HG02852 (cell line): Measurements from ENCODE around the gene UNC45A.
"Not testable (repeated sequence)": the region's sequence is repeated elsewhere in the genome, so short reads cannot be mapped to it uniquely, and the experiment has no call there.

Experiments used
- ATAC-seq: cut with Tn5 transposase; IDR thresholded peaks from one replicate; pipeline ENCODE4 v1.9.1; 2021; ENCODE audit warnings: mild to moderate bottlenecking, moderate library complexity; ENCODE audit not compliant: unreplicated experiment

UNC45A gene

GRCh38 chr15:90917569-90917968 is 17.5 kb upstream of the UNC45A start:
- no peak for ATAC-seq

DNA sequence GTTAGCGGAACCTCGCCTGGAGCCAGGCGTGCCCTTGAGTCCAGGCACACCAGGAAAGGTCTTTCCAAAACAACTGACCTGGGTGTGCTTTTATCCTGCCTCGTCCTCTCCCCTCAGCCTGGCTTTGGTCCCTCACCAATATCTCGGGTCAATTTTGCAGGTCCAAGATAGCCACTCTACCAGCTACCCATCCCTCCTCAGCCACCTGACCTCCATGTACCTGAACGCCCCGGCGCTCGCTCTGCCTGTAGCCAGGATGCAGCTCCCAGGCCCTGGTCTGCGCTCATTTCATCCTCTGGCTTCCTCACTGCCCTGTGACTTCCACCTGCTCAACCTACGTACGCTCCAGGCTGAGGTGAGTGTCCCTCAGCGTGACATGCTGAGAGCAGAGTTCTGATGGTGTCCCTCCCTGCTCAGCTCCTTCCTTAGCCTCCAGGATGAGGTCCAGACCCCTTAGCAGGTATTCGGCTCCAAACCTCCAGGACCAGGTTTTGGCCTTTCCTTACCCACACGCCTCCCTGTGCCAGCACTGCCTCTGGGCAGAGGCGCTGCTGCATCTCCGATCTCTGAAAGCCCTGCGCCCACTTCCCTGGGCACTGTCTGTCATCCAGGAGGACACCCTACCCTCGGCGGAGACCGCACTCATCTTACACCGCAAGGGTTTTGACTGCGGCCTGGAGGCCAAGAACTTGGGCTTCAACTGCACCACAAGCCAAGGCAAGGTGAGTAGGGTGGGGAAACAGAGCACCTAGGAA is 16.9 kb upstream of the UNC45A start:
- ATAC-seq = no peak

DNA sequence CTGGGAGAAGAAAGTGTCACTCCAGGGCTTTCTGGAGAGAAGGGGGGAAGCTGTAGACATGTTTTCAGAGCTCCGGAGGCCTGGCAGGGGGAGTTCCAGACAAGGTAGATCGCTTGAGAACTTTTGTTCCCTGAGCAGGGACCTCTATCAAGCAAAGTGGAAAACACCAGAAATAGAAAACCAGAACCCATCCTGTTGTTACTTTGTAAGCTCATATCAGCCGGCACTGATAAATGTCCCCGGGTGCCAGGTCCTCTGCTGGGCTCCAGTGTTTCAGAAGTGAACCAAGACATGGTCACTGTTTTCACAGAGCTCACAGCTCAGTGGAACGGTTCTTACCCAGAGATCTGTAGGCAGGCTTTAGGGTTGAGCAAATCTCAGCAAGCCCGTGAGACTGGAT is 16.2 kb upstream of the UNC45A start:
- no peak for ATAC-seq

DNA sequence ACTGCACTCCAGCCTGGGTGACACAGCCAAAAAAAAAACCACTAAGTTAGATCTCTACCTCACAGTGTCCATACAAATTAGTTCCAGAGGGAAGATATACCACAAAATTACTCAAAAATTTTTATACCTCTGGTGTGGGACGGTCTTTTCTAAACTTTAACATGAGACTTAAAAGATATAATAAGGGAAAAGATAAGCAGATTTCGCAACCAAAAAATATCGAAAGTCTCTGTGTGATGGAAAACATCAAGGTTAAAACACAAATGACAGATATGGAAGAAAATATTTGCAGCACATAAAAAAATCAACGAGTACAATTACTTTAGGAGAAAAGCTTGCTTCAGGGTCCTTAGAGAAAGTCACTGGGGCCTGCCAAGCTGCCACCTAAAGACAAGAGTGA is 13.2 kb upstream of the UNC45A start:
- no peak for ATAC-seq

- peak; percentile 74 for ATAC-seq
These were observed 12.3 kb upstream of the UNC45A start for GRCh38 chr15:90922712-90923322.

DNA sequence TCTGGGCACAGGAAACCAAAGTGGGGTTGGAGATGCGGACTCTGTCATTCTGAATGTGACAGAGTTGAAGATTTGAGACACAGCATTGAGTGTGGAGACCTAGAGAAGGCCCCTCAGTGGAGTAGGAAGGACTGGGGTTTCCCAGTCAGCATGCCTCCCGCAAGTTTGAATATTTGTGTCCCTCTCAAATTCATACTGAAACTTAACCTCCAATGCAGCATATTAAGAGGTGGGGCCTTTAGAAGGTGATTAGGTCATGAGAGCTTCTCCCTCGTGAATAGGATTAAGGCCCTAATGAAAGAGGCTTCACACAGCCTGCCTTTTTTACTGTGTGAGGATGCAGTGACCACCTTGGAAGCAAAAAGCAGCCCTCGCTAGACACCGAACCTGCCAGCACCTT is 10.7 kb upstream of the UNC45A start:
- peak; percentile 72 for ATAC-seq

- not testable (repeated sequence) for ATAC-seq
These were observed 8.3 kb upstream of the UNC45A start for GRCh38 chr15:90926766-90927165.

GRCh38 chr15:90928106-90928505 is 7.0 kb upstream of the UNC45A start:
- ATAC-seq = not testable (repeated sequence)

DNA sequence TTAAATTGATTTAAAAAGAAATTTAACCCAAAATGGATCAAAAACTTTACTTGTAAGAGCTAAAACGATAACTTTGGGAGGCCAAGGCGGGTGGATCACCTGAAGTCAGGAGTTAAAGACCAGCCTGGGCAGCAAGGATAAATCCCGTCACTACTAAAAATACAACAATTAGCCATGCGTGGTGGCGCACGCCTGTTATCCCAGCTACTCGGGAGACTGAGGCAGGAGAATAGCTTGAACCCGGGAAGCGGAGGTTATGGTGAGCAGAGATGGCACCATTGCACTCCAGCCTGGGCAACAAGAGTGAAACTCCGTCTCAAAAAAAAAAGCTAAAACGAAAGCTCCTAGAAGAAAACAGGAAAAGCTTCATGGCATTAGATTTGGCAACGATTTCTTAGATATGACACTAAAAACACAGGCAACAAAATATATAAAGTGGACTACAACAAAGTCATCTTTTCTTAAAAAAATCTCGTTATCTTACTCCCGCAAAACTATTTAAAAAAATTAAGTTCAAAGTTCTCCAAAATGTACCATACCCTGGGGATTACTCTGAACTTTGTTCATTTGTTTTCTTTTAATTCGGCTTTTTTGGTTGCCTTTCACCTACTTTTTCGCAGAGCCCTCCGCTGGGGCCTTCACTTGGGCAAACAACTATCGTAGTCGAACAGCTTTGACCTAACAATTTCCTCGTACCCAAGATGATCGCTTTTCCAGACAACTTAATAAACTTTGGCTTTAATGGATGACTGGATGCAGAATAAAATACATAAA is 5.7 kb upstream of the UNC45A start:
- no peak for ATAC-seq

DNA sequence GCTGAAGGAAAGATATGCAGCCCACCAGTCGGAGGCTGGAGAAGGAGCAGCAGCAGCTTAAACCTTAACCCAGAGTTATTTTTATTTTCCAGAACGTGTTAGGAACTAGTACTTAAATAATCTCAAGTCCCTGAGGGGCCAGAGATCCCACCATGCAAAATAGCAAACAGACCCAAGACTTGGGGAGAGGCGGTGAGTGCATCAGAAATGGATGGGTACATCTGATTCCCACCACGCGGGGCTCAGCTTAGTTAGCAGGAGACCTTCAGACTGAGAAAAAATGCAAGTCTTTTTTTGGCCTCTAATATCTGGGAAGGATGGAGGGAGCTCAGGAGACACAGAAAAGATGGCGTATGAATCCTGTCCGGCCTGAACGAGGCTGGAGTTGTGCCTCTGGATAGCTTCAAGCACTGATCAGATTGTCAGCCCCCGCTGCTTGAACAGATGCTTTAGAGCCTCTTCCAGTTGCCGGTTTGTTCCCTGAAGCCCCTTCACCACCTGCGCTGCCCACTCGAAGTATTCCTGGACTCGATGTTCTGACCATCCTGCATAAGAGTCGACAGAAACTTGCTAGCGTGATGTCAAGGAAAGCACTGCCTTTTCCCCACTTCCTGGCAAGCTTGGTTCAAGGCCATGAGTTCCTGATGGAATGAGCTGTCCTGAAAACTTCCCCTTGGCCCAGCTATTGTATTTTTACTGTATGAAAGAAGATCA is 4.1 kb upstream of the UNC45A start:
- no peak for ATAC-seq

- no peak for ATAC-seq
These were observed 3.6 kb upstream of the UNC45A start for GRCh38 chr15:90931575-90931827.

DNA sequence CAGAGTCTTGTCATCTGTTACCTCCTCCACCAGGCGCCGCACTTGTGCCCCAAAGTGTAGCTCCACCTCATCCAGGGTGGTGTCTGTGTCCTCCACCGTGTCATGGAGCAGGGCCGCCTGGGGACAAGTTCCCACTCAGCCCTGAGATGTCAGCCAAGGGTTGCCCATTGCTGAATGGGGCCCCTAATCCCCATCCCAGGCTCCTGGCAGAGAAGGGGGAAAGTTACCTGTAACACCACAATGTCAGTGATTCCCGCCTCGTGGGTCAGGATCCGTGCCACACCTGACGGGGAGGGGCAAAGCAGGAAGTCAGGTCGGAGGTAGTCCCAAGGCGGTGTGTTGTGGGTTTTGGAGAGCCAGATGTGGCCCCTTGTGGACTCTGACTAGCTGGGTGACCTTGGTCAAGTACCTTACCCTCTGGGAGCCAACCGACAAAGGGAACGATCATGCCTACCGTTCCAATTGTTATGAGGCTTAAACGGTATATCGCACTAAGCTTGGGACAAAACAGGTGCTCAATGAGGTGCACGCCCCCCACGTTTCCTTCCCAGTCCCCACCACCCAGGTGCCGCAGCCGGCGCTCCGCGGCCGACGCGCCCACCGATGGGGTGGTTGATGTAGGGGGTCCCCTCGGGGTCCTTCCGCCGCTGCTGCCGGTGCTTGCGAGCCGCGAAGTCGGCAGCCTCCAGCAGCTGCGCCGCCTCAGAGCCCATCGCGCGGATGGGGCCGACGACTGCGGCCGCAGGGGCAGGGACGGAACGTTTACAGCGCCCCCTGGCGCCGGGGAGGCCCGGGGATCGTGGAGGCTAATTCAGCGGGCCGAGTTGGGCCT is 3.0 kb upstream of the UNC45A start, which contains the start of gene HDDC3:
Gene HDDC3, minus strand, starts transcription at position 722 of the 832 bp plus-strand sequence. Its CDS starts 9 bp downstream, at position 713.
- peak; percentile 37 for ATAC-seq

DNA sequence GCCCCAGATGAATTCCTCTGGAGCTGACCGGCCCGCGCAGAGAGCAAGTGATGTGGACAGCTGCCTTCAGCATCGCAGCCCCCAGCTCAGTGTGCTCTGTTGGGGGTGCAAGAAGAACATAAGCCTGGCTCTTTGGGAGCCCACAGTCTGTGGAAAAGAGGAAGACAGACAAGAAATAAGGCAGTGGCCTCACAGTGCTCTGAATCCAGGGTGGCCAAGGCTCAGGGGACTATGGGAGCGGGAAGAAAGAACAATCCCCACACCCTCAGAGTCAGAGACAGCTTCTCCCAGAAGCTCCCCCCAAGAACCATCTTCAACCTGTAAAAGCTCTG is 2.5 kb upstream of the UNC45A start:
- ATAC-seq = no peak

GRCh38 chr15:90933301-90933700 is 1.8 kb upstream of the UNC45A start:
- no peak for ATAC-seq

- peak; percentile 30 for ATAC-seq
These were observed 683 bp upstream of the UNC45A start for GRCh38 chr15:90934256-90934948.

- no peak for ATAC-seq
These were observed 1.7 kb downstream of the UNC45A start for GRCh38 chr15:90936823-90937222.

- no peak for ATAC-seq
These were observed 3.2 kb downstream of the UNC45A start for GRCh38 chr15:90938261-90938660.

GRCh38 chr15:90939756-90940155 is 4.7 kb downstream of the UNC45A start:
- ATAC-seq = no peak

DNA sequence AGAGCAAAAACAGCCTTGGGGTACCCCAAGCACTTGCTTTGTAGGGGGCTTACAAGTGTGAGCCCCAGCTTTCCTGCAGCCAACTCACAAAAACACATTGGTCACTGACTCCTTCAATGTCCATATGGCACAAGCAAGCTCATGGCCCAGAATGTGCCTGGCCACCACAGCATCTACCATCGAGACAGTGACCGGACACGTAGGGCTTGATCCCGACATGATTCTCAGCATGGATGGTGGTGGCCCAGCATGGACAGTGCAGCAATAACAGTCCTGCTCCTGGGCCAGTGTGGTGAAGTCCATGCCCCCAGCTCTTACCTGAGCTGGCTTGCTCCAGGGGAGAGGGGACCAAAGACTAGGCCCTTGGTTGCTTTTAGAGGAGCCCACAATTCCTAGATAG is 6.0 kb downstream of the UNC45A start:
- no peak for ATAC-seq
